GM18519 (cell line): ENCODE measurements around the gene RNF17.
A peak's percentile ranks its signal among the peaks of the same experiment; 100 is the strongest.

Experiments
- ATAC-seq: cut with Tn5 transposase; IDR thresholded peaks from one replicate; pipeline ENCODE4 v1.9.1; 2021; ENCODE audit warnings: mild to moderate bottlenecking, moderate library complexity; ENCODE audit not compliant: unreplicated experiment, low FRiP score

RNF17 gene

DNA sequence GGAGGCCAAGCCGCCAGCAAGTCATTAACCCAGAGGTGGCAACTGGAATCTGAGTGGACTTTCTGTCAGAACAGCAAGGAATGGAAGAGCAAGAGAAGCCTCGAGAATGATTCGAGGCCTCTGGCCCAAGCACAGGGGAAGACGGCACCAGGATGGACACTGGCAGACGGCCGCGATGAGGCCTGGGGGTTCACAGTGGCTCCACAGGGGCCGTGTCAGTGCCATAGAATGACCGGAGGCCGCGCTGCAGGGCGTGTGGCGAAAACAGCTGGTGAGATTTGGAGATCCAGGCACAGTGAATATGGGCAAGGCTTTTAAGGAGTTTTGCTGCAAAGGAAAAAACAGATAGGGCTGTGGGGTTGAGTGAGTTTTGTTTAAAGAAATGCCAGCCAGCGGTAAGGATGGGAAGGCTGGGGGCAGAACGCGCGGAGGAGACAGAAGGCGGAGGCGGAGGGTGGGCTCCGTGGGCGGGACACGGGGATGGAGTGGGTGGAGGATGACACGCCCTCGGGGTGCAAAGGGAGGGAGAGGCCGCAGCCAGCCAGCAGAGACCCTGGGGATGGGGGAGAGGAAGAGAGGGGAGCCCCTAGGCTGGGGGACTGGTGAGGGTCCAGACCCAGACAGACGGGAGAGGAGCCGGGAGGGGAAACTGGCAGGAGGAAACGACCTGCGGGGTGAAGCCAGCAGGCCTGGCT lies 130.5 kb downstream of the RNF17 start:
- no peak for ATAC-seq

- ATAC-seq = no peak
Observed at GRCh38 chr13:24894972-24895300, 131.0 kb downstream of the RNF17 start.

DNA sequence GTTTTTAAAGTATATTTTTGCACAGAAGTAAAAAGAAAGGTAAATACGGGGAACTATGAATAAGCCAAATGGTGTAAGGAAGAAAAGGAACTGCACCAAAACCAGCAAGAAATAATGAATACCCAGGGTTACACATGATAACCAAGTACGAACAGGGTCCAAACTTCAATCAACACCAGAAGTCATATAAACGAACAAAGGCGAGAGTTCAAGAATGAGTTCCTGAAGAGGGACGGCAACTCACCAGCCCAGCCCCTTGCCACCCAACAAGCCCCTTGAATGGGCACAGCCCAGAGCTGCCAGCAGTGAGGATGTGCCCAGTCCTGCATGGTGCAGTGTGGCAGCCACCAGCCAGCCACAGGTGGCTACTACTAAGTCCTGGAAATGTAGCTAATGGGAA lies 132.1 kb downstream of the RNF17 start:
- ATAC-seq = no peak

DNA sequence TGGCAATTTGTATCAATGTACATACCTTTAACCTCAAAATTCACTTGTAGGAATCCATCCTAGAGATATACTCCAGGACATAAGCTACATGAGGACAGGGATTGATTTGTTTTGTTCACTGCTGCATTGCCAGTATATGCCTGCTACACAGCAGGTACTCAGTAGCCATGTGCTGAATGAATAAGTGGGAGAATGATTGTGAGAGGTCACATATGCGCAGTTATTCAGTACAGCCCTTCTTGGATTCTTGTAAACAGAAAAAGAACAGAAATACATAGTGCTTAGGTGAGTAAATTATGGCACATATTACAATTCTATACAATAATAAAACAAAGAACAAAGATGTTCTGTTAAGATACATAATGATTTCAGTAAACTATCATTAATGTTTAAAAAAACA lies 133.3 kb downstream of the RNF17 start:
- ATAC-seq = no peak

GRCh38 chr13:24899601-24900000 lies 135.6 kb downstream of the RNF17 start:
- ATAC-seq = no peak

- no peak for ATAC-seq
Observed at GRCh38 chr13:24900507-24900906, 136.5 kb downstream of the RNF17 start.

DNA sequence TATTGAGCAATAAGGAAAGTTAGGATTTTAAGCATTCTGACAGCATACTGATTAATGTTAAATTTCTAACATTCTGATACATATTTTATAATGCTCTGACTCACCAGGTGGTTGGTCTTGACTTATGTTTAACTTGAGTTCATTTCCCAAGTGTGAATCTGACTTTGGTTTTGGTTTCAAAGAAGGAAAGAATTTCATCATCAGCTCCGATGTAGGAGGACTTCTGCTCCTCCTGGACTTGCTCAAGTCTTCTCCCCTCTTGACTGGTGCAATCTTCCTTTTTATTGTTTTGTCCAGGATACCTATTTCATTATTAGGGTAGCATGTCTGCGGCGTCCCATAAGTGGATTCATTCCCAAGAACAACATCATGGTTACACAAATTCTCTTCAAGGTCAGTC lies 141.3 kb downstream of the RNF17 start:
- ATAC-seq = no peak

DNA sequence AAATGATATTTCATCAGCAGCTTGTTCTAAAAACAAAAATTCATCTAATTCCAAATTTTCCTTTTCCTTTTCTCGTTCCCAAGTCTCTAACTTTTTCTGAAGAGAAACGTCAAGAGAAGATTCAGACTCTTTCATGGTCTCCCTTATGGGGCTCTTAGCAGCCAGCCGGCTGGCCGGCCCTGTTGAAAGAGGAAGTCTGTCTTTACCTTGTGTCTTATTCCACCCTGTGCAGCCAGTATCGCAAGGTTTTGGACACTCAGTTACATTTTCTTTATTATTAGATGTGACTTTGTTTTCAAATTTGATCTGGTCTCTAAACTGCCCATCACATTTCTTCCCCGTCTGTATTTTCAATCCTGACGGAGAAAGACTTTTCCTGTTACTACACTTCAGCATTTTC lies 142.3 kb downstream of the RNF17 start:
- no peak for ATAC-seq

GRCh38 chr13:24910502-24911132 lies 146.6 kb downstream of the RNF17 start:
- no peak for ATAC-seq

DNA sequence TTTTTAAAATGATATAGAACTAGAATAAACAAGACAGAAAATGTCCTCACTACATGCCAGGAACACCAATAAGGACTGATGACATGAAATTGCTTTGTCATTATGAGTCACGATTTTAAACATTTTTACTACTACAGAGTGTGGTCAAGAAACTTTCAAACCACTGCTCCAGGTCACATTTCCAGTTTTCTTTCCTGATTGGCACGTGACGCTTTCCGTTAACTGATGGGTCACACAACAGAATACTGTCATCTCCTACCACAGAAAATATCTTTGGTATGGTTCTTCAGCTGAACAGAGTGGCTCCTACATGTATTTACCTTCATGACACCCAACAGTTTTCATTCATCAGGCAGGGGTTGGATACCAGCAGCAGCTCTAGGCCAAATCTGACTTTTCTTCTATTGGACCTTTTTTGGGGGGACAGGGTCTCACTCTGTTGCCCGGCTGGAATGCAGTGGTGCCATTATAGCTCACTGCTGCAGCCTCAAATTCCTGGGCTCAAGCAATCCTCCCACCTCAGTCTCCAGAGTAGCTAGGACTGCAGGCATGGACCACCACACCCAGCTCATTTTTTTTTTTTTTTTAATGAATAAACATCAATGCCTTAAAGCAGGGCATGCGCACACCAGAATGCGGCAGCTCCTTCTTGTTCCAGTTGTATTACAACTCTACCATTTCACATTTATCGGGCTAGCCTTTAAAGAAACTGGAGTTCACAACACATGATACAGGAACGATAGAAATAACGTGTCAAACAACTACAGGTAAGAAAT lies 147.4 kb downstream of the RNF17 start:
- ATAC-seq = no peak

DNA sequence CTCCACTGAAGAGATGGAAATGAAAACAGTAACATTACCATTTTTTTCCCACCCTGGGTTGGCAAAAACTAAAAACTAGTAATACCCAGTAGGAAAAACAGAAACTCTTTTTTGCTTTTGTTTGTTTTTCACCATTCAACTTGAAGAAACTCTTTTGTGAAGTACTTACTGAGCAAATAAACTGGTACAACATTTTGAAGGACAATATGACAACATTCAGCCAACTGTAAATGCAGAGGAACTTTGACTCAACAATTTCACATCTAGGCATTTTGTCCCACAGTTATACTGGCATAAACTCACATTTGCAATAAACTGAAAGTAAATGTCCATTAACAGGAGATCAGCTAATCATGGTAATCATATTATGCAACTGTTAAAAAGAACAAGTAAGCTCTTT lies 152.5 kb downstream of the RNF17 start:
- no peak for ATAC-seq

GRCh38 chr13:24921003-24921402 lies 157.0 kb downstream of the RNF17 start:
- no peak for ATAC-seq

- no peak for ATAC-seq
Observed at GRCh38 chr13:24921881-24922280, 157.9 kb downstream of the RNF17 start.

GRCh38 chr13:24922387-24922744 lies 158.4 kb downstream of the RNF17 start:
- ATAC-seq = peak; percentile 15

- peak; percentile 80 for ATAC-seq
Observed at GRCh38 chr13:24922745-24923591, 159.0 kb downstream of the RNF17 start.

GRCh38 chr13:24925318-24926231 lies 161.6 kb downstream of the RNF17 start:
- no peak for ATAC-seq

GRCh38 chr13:24927810-24928404 lies 163.9 kb downstream of the RNF17 start:
- no peak for ATAC-seq

DNA sequence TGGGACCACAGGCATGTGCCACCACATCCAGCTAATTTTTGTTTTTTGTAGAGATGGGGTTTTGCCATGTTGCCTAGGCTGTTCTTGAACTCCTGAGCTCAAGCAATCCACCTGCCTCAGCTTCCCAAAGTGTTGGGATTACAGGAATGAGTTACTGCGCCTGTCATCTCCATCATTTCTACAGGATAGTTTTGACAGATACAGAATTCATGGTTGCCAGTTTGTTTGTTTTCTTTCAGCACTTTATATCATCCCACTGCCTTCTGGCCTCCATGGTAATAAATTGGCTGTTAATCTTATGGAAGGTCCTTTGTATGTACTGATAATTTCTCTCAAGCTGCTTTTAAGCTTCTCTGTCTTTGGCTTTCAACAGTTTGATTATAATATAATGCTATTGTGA lies 165.2 kb downstream of the RNF17 start:
- no peak for ATAC-seq
